Adrenal gland (tissue), 5 donors: ENCODE data around the gene RNASE2.

ENCODE experiments used
- POLR2A ChIP-seq, 2 donors: fragments of 450-650 bp; IDR thresholded peaks; one replicate each; pipeline ENCODE4 v1.6.1; 2017; ENCODE audit warnings: antibody characterized with exemption in 2 of 2, mild to moderate bottlenecking in 2 of 2, moderate library complexity in 1 of 2
- TF ChIP-seq, protein P1 (sequence below), 6 experiments: fragments of 450-650 bp in 4 of 6; fragments of 200-600 bp in 2 of 6; sonication (generic) in 1 of 6; IDR thresholded peaks; 1 replicate in 5 of 6; 2 replicates in 1 of 6; pipeline versions ENCODE4 v1.5.1 to v1.8.0; 2016 to 2021; ENCODE audit warnings: antibody characterized with exemption in 6 of 6, mild to moderate bottlenecking in 2 of 6, moderate library complexity in 1 of 6
- donor health status: DM: no; HTN: no; CAD: no.

DNA sequence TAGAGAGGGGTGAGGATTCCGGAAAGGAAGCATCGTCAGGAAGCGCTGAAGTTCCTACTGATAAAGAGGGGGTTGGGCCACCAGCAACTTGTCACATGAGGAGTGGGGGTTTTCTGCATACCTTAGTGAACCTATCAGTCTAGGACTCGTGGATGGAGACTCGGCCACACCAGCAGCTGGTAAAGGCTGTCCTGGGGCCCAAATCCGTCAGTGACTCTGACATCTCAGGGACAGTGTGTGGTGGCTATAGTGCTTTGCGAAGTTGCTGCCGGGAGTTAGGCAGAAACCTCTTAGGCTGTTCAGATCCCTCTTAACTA, 16.4 kb downstream of the RNASE2 start:
- TF ChIP-seq, protein P1, sequence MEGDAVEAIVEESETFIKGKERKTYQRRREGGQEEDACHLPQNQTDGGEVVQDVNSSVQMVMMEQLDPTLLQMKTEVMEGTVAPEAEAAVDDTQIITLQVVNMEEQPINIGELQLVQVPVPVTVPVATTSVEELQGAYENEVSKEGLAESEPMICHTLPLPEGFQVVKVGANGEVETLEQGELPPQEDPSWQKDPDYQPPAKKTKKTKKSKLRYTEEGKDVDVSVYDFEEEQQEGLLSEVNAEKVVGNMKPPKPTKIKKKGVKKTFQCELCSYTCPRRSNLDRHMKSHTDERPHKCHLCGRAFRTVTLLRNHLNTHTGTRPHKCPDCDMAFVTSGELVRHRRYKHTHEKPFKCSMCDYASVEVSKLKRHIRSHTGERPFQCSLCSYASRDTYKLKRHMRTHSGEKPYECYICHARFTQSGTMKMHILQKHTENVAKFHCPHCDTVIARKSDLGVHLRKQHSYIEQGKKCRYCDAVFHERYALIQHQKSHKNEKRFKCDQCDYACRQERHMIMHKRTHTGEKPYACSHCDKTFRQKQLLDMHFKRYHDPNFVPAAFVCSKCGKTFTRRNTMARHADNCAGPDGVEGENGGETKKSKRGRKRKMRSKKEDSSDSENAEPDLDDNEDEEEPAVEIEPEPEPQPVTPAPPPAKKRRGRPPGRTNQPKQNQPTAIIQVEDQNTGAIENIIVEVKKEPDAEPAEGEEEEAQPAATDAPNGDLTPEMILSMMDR (IDR thresholded peaks at IDR 0.05), result no peak
- peak in 1 of 2 donors; percentile 82 for TF ChIP-seq POLR2A (IDR thresholded peaks at IDR 0.05)
